Neural progenitor cell (in vitro differentiated cells): ENCODE measurements around the gene HABP2. TPM values are rescaled to one million over a fixed set of nuclear protein-coding genes. Genes with fewer than 3 reads are reported as not detected.

Experiments
- DNase-seq: peaks from one replicate; pipeline ENCODE4 v3.0.0-alpha.2; 2016; ENCODE audit warnings: low spot score
- H2AFZ ChIP-seq: fragments of 200-600 bp; sonication (generic); replicated peaks from 2 replicates; pipeline ENCODE4 v1.6.1; 2016; ENCODE audit warnings: antibody characterized with exemption
- H3F3A ChIP-seq: fragments of 200-600 bp; sonication (generic); 2 replicates; pipeline ENCODE4 v1.6.1; 2016; ENCODE audit warnings: antibody characterized with exemption, low read depth
- H3K27ac ChIP-seq: fragments of 200-600 bp; sonication (generic); 2 replicates; pipeline ENCODE4 v1.5.1; 2016; ENCODE audit warnings: mild to moderate bottlenecking
- H3K27me3 ChIP-seq: fragments of 200-600 bp; sonication (generic); 2 replicates; pipeline ENCODE4 v1.6.1; 2016; ENCODE audit warnings: mild to moderate bottlenecking, moderate library complexity
- H3K36me3 ChIP-seq: fragments of 200-600 bp; sonication (generic); 2 replicates; pipeline ENCODE4 v1.5.1; 2016
- H3K4me1 ChIP-seq: fragments of 200-600 bp; sonication (generic); 2 replicates; pipeline ENCODE4 v1.6.1; 2016; ENCODE audit warnings: mixed run types
- H3K4me2 ChIP-seq: fragments of 200-600 bp; sonication (generic); 2 replicates; pipeline ENCODE4 v1.6.1; 2016
- H3K4me3 ChIP-seq: fragments of 200-600 bp; sonication (generic); 2 replicates; pipeline ENCODE4 v1.5.1; 2016
- H3K79me2 ChIP-seq: fragments of 200-600 bp; sonication (generic); 2 replicates; pipeline ENCODE4 v1.6.1; 2016; ENCODE audit warnings: low read depth
- H3K9ac ChIP-seq: fragments of 200-600 bp; sonication (generic); 2 replicates; pipeline ENCODE4 v1.6.1; 2016
- H3K9me3 ChIP-seq: fragments of 200-600 bp; sonication (generic); 2 replicates; pipeline ENCODE4 v1.5.1; 2016; ENCODE audit warnings: low read depth
- H4K20me1 ChIP-seq: fragments of 200-600 bp; sonication (generic); 2 replicates; pipeline ENCODE4 v1.6.1; 2016; ENCODE audit warnings: low read depth
- H3K27ac Mint-ChIP-seq: 3 replicates; pipeline ENCODE4 v1.8.0; 2021; ENCODE audit warnings: mixed read lengths
- H3K27me3 Mint-ChIP-seq: 2 replicates; pipeline ENCODE4 v1.8.0; 2022; ENCODE audit warnings: low read depth, mild to moderate bottlenecking, inconsistent platforms, moderate library complexity, mixed read lengths; ENCODE audit not compliant: insufficient read depth
- H3K36me3 Mint-ChIP-seq: 3 replicates; pipeline ENCODE4 v1.8.0; 2021; ENCODE audit warnings: mixed read lengths
- H3K4me1 Mint-ChIP-seq: 3 replicates; pipeline ENCODE4 v1.8.0; 2021; ENCODE audit warnings: mixed read lengths
- H3K4me3 Mint-ChIP-seq: 3 replicates; pipeline ENCODE4 v1.8.0; 2021; ENCODE audit warnings: mild to moderate bottlenecking, moderate library complexity, mixed read lengths
- H3K9me3 Mint-ChIP-seq: 3 replicates; pipeline ENCODE4 v1.8.0; 2020; ENCODE audit warnings: mixed read lengths
- EZH2 ChIP-seq: fragments of 200-600 bp; sonication (generic); IDR thresholded peaks from 2 replicates; pipeline ENCODE4 v1.6.1; 2017; ENCODE audit warnings: antibody characterized with exemption, mild to moderate bottlenecking, moderate library complexity
- EZH2phosphoT487 ChIP-seq: fragments of 200-600 bp; sonication (generic); IDR thresholded peaks from 2 replicates; pipeline ENCODE4 v1.6.1; 2017; ENCODE audit warnings: antibody characterized with exemption
- total RNA-seq: library from RNA; depleted of rRNA; stranded (reverse); fragments of >200 nt; gene quantifications from 2 replicates; pipeline ENCODE4 v1.2.3, GENCODE V29; 2015; ENCODE audit warnings: low replicate concordance
- TF ChIP-seq, protein P1 (sequence below): fragments of 200-600 bp; sonication (generic); IDR thresholded peaks from 2 replicates; pipeline ENCODE4 v1.5.1; 2017; ENCODE audit warnings: antibody characterized with exemption, mild to moderate bottlenecking

Gene HABP2
- total RNA-seq, 1 donor from 2014 or later, result not detected

DNA sequence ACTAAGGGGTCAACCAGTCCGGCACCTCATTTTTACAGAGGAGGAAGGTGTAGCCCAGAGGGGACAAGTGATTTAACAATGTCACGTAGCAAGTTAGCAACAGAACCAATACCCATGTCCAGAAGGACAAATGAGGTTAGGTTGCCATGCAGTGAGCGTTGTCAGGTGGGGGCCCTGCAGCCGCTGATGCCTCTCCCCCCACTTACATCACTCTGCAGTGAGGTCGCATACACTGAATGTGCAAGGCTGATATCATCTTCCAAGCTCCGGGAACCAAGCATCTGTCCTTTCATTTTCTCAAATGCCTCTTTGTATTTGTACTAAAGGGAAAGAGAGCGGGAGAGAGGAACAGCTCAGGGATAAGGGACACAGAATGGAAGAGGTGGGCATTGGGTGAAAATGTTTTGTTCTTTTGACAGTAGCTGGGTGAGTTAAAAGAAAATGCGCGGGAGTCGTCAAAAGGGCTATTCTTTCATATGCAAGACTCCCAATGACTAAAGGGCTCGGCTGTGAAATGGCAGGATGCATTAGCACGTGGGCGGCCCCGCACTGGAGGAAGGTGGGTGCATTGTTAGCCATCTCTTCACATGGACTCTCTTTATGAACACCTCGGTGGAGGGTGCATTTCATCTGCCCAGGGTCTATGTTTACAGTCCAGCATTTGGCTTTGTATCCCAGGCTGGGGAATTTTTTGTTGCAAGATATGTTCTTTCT, 61.3 kb downstream of the HABP2 start:
- no peaks in the 10 kb centered on the region for H3K9me3 ChIP-seq
- H3K79me2 ChIP-seq, result no peaks in the 10 kb centered on the region
- TF ChIP-seq, protein P1, sequence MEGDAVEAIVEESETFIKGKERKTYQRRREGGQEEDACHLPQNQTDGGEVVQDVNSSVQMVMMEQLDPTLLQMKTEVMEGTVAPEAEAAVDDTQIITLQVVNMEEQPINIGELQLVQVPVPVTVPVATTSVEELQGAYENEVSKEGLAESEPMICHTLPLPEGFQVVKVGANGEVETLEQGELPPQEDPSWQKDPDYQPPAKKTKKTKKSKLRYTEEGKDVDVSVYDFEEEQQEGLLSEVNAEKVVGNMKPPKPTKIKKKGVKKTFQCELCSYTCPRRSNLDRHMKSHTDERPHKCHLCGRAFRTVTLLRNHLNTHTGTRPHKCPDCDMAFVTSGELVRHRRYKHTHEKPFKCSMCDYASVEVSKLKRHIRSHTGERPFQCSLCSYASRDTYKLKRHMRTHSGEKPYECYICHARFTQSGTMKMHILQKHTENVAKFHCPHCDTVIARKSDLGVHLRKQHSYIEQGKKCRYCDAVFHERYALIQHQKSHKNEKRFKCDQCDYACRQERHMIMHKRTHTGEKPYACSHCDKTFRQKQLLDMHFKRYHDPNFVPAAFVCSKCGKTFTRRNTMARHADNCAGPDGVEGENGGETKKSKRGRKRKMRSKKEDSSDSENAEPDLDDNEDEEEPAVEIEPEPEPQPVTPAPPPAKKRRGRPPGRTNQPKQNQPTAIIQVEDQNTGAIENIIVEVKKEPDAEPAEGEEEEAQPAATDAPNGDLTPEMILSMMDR, result no peak
- TF ChIP-seq EZH2, result no peak
- no peak for TF ChIP-seq EZH2phosphoT487
- H2AFZ ChIP-seq, result no peak overlapping the region
- Mint-ChIP-seq H3K27ac (peak overlapping the region; percentile 1), H3K4me3 (no peak overlapping the region), H3K27me3 (peaks cover 16% of the 10 kb centered on the region), H3K36me3 (no peaks in the 10 kb centered on the region), H3K9me3 (no peaks in the 10 kb centered on the region), H3K4me1 (peaks cover 69% of the 10 kb centered on the region)
- H3K4me1 ChIP-seq, result peaks cover 46% of the 10 kb centered on the region
- no peaks in the 10 kb centered on the region for H3K36me3 ChIP-seq
- H3K9ac ChIP-seq, result no peak overlapping the region
- no peak overlapping the region for H3K4me3 ChIP-seq
- DNase-seq, result no peak
- H3F3A ChIP-seq, result peaks cover 18% of the 10 kb centered on the region
- H4K20me1 ChIP-seq, result peaks cover 2% of the 10 kb centered on the region
- H3K27ac ChIP-seq, result no peak overlapping the region
- H3K4me2 ChIP-seq, result no peak overlapping the region
- H3K27me3 ChIP-seq, result peaks cover 26% of the 10 kb centered on the region

DNA sequence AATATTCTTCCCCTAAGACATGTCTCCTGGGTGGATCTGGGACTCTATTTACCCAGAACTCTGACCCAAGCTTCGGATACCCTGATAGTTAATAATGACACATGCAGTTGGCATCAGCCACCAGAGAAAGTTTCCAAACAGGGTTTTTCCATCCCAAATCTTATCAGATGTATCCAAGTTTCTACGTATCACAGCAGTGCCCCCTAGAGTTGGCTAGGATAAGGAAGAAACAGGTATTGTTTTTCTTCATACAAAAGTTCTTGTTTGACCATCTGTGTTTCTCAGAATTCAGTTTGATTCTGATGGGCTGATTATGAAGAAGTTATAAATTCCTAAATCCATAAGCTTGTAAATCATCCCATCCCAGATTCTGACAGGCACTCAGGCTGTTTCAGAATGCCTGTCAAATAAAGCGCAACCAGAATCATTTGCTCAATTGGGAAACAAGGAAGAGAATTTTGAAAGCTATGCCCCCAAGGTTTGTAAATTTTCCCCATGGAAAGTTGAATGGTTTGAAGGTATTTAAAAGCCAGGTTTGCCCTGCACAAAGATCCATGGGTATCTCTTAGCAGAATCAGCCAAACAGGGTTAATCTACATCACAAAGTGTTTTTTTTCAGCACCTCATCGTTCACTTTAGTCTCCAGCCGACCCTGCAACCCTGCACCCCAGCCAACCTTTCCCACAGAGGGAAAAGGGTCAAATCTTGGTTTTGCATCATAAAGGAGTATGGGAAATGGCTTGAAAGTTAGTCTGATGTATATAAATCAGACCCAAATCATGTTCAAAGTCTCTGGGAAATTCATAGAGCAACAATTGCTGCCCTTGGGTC, 63.6 kb downstream of the HABP2 start:
- peak; percentile 64 for DNase-seq
- Mint-ChIP-seq H3K36me3 (no peaks in the 10 kb centered on the region), H3K9me3 (no peaks in the 10 kb centered on the region), H3K4me3 (peak overlapping the region; percentile 16), H3K27me3 (peaks cover 12% of the 10 kb centered on the region), H3K4me1 (peaks cover 60% of the 10 kb centered on the region), H3K27ac (no peak overlapping the region)
- H3K36me3 ChIP-seq, result no peaks in the 10 kb centered on the region
- H3K27me3 ChIP-seq, result peaks cover 25% of the 10 kb centered on the region
- no peaks in the 10 kb centered on the region for H4K20me1 ChIP-seq
- H3K4me3 ChIP-seq, result peak overlapping the region; percentile 16
- peak overlapping the region; percentile 71 for H3K4me2 ChIP-seq
- peak overlapping the region; percentile 60 for H2AFZ ChIP-seq
- peaks cover 23% of the 10 kb centered on the region for H3F3A ChIP-seq
- peaks cover 53% of the 10 kb centered on the region for H3K4me1 ChIP-seq
- no peaks in the 10 kb centered on the region for H3K9me3 ChIP-seq
- TF ChIP-seq, protein P1, result peak; percentile 78
- no peak for TF ChIP-seq EZH2phosphoT487
- H3K9ac ChIP-seq, result no peak overlapping the region
- H3K27ac ChIP-seq, result no peak overlapping the region
- no peaks in the 10 kb centered on the region for H3K79me2 ChIP-seq

DNA sequence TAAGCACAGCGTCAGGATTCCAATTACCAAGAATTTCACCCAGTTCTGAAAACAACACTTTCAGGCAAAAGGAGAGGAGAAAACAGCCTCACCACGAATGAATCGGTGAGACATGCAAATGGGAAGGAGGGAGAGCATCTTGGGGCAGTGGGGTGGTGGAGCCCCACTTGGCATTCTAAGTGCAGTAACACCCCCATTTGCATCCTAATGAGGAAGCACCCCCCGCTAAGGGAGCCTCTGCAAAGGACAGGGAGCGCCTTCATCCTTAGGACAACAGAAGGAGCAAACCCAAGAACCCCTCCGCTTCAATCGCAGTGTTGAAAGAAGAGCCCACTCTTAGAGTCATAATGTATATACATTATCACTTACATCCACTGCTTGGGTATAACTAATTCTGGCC, 64.2 kb downstream of the HABP2 start:
- Histone ChIP-seq H3K4me3 (peak overlapping the region; percentile 16), H3K36me3 (no peaks in the 10 kb centered on the region)
- H3K4me1 Mint-ChIP-seq, result peaks cover 56% of the 10 kb centered on the region

More for the DNA sequence above, 64.2 kb downstream of the HABP2 start:
- Mint-ChIP-seq H3K36me3 (no peaks in the 10 kb centered on the region), H3K4me3 (peak overlapping the region; percentile 16), H3K27me3 (peaks cover 7% of the 10 kb centered on the region), H3K9me3 (no peaks in the 10 kb centered on the region), H3K27ac (no peak overlapping the region)
- H3K27ac ChIP-seq, result no peak overlapping the region
- peaks cover 56% of the 10 kb centered on the region for H3K4me1 ChIP-seq
- TF ChIP-seq EZH2 (no peak), EZH2phosphoT487 (no peak)
- TF ChIP-seq, protein P1, result no peak
- H3K9ac ChIP-seq, result no peak overlapping the region
- no peaks in the 10 kb centered on the region for H4K20me1 ChIP-seq
- peaks cover 20% of the 10 kb centered on the region for H3K27me3 ChIP-seq
- peaks cover 23% of the 10 kb centered on the region for H3F3A ChIP-seq
- no peaks in the 10 kb centered on the region for H3K79me2 ChIP-seq
- peak; percentile 31 for DNase-seq
- H2AFZ ChIP-seq, result peak overlapping the region; percentile 60
- no peaks in the 10 kb centered on the region for H3K9me3 ChIP-seq
- peak overlapping the region; percentile 71 for H3K4me2 ChIP-seq
